H1 (cell line): ENCODE measurements around the gene KCNC4. TPM values are rescaled to one million over a fixed set of nuclear protein-coding genes. Genes with fewer than 3 reads are reported as not detected.

Experiments
- CTCF ChIP-seq, 3 experiments: IDR thresholded peaks; 1 replicate in 2 of 3; 2 replicates in 1 of 3; pipeline versions ENCODE4 v1.5.1 to v1.6.1; 2011; ENCODE audit warnings: low read length in 3 of 3, mild to moderate bottlenecking in 3 of 3, inconsistent platforms in 2 of 3, low read depth in 1 of 3, moderate library complexity in 1 of 3; ENCODE audit not compliant: insufficient read depth in 1 of 3; ENCODE audit errors: control extremely low read depth in 1 of 3
- KDM1A ChIP-seq: fragments of 200-600, 300-600 bp; sonication (generic); IDR thresholded peaks from 2 replicates; pipeline ENCODE4 v1.7.1; 2016; ENCODE audit warnings: mild to moderate bottlenecking, low read length, borderline replicate concordance
- RXRA ChIP-seq: IDR thresholded peaks from 2 replicates; pipeline ENCODE4 v1.6.1; 2011; ENCODE audit warnings: low read depth, mild to moderate bottlenecking, low read length, moderate library complexity; ENCODE audit not compliant: insufficient read depth
- SIN3A ChIP-seq, 2 experiments: IDR thresholded peaks in 1 of 2; conservative IDR thresholded peaks in 1 of 2; 2 replicates each; pipeline ENCODE4 v1.6.1; 2011 to 2012; ENCODE audit warnings: low read length in 2 of 2, improper control_type of control experiment in 1 of 2, low read depth in 1 of 2, mild to moderate bottlenecking in 1 of 2
- ZNF274 ChIP-seq: IDR thresholded peaks from 2 replicates; pipeline ENCODE4 v1.7.0; 2012; ENCODE audit warnings: low read length, borderline replicate concordance; ENCODE audit errors: extremely low read depth
- polyA plus RNA-seq, 7 experiments: library from polyadenylated mRNA; depleted of rRNA in 3 of 7; stranded (reverse) in 5 of 7; unstranded in 2 of 7; fragments of >200 nt in 5 of 7; fragments of 200-250 nt in 2 of 7; gene quantifications; 1 replicate in 5 of 7; 2 replicates in 1 of 7; 4 replicates in 1 of 7; pipeline versions ENCODE4 v1.2.1 to v1.2.3, GENCODE V29; 2011 to 2013; ENCODE audit warnings: missing spikeins in 2 of 7, mixed read lengths in 2 of 7
- total RNA-seq: library from RNA; stranded (reverse); fragmentation: NEBNext Ultra II Directional; extraction: Animal tissue kit (Norgen Biotek cat#: 25700); gene quantifications from 2 replicates; pipeline ENCODE4 v1.2.1, GENCODE V29; 2021

KCNC4 gene
- total and polyA plus RNA-seq, 2 of the 8 experiments (the other 6 are each of a cell fraction or from before 2014, with no cell fraction given) = 8.1 to 11.2 TPM

- no peak for TF ChIP-seq CTCF (IDR thresholded peaks at IDR 0.05; ENCODE audit: control extremely low read depth in 1 of 3, insufficient read depth in 1 of 3, low read depth in 1 of 3, low read length in 3 of 3)
- no peak for TF ChIP-seq KDM1A
- no peak for TF ChIP-seq SIN3A (conservative IDR thresholded peaks at IDR 0.05 in 1 of 2, IDR thresholded peaks at IDR 0.05 in 1 of 2; ENCODE audit: low read depth in 1 of 2, low read length in 2 of 2)
- TF ChIP-seq RXRA = no peak
- no peak for TF ChIP-seq ZNF274
- TF ChIP-seq, all 59 proteins: peak for 0
These were observed 43.3 kb upstream of the KCNC4 start (continued) for GRCh38 chr1:110166861-110167260.
